Measurements from ENCODE around the gene AIP. TPM values are rescaled to one million over a fixed set of nuclear protein-coding genes. Genes with fewer than 3 reads are reported as not detected.
"Not testable (repeated sequence)": the region's sequence is repeated elsewhere in the genome, so short reads cannot be mapped to it uniquely, and the experiment has no call there.

Gene AIP
- total RNA-seq, 1 experiment from 2014 or later = 81.5 TPM

- DNase-seq (ENCODE audit: low read depth) = no peak
Measured at GRCh38 chr11:67468456-67468758, 14.4 kb upstream of the AIP start.

- peak; percentile 74 for DNase-seq (ENCODE audit: low read depth)
Measured at GRCh38 chr11:67468759-67469507, 13.9 kb upstream of the AIP start, which contains the start of gene TMEM134. TSS of gene TMEM134 (minus strand) at chr11:67469251. CDS start at chr11:67469192, 59 bp downstream.

GRCh38 chr11:67469508-67469811, 13.4 kb upstream of the AIP start:
- DNase-seq (ENCODE audit: low read depth) = no peak

- DNase-seq (ENCODE audit: low read depth) = no peak
Measured at GRCh38 chr11:67470337-67471002, 12.4 kb upstream of the AIP start.

GRCh38 chr11:67472882-67473281, 9.9 kb upstream of the AIP start:
- DNase-seq (ENCODE audit: low read depth) = no peak

GRCh38 chr11:67476692-67477091, 6.1 kb upstream of the AIP start:
- not testable (repeated sequence) for DNase-seq (ENCODE audit: low read depth)

GRCh38 chr11:67477344-67478050, 5.3 kb upstream of the AIP start:
- DNase-seq (ENCODE audit: low read depth) = not testable (repeated sequence)

GRCh38 chr11:67482275-67482826, 475 bp upstream of the AIP start:
- DNase-seq (ENCODE audit: low read depth) = no peak

- no peak for DNase-seq (ENCODE audit: low read depth)
Measured at GRCh38 chr11:67483831-67484665, 1.2 kb downstream of the AIP start.

GRCh38 chr11:67484847-67485311, 2.1 kb downstream of the AIP start:
- DNase-seq (ENCODE audit: low read depth) = no peak

GRCh38 chr11:67485873-67486361, 3.1 kb downstream of the AIP start:
- DNase-seq (ENCODE audit: low read depth) = not testable (repeated sequence)

- no peak for DNase-seq (ENCODE audit: low read depth)
Measured at GRCh38 chr11:67486481-67487195, 3.8 kb downstream of the AIP start.

- no peak for DNase-seq (ENCODE audit: low read depth)
Measured at GRCh38 chr11:67489203-67489884, 6.5 kb downstream of the AIP start.

- DNase-seq (ENCODE audit: low read depth) = no peak
Measured at GRCh38 chr11:67489885-67490726, 7.3 kb downstream of the AIP start.

GRCh38 chr11:67490727-67491065, 7.9 kb downstream of the AIP start:
- no peak for DNase-seq (ENCODE audit: low read depth)

- no peak for DNase-seq (ENCODE audit: low read depth)
Measured at GRCh38 chr11:67491276-67492068, 8.6 kb downstream of the AIP start.

GRCh38 chr11:67492069-67492727, 9.4 kb downstream of the AIP start:
- no peak for DNase-seq (ENCODE audit: low read depth)

Data from HT1080 (cell line).